ENCODE data around the gene CYBA. TPM values are rescaled to one million over a fixed set of nuclear protein-coding genes. Genes with fewer than 3 reads are reported as not detected.

CYBA gene
- total RNA-seq, 2 experiments from 2014 or later = 461 to 494 TPM

- peaks cover 32% of the 10 kb centered on the region for H3K4me1 Mint-ChIP-seq
- DNase-seq (peak; percentile 75), ATAC-seq (peak; percentile 32)
- H3K9me3 Mint-ChIP-seq (ENCODE audit: low read depth) = no peaks in the 10 kb centered on the region
- H3K4me3 Mint-ChIP-seq = peak overlapping the region; percentile 70
- CTCF ChIA-PET = interaction anchor here (0.8 to 2.6 kb wide), 14 partner anchors 8 to 147 kb away, joined by 3 to 15 read pairs (median 3); partner anchors contain the start of gene ZC3H18
- H3K27me3 Mint-ChIP-seq = peaks cover 23% of the 10 kb centered on the region
- peak overlapping the region; percentile 75 for H3K27ac Mint-ChIP-seq
- H3K36me3 Mint-ChIP-seq = peaks cover 11% of the 10 kb centered on the region
Measured at GRCh38 chr16:88633684-88634140, 17.1 kb downstream of the CYBA start.

GRCh38 chr16:88632587-88632930 lies 18.3 kb downstream of the CYBA start:
- DNase-seq (no peak), ATAC-seq (no peak)
- Mint-ChIP-seq H3K27ac (no peak overlapping the region), H3K9me3 (ENCODE audit: low read depth) (no peaks in the 10 kb centered on the region), H3K36me3 (peaks cover 13% of the 10 kb centered on the region), H3K27me3 (peaks cover 12% of the 10 kb centered on the region), H3K4me1 (peaks cover 27% of the 10 kb centered on the region), H3K4me3 (no peak overlapping the region)
- CTCF ChIA-PET = interaction anchor here (0.9 to 2.6 kb wide), 8 partner anchors 13 to 148 kb away, joined by 3 to 15 read pairs (median 4); partner anchors contain the start of gene ZC3H18

- Mint-ChIP-seq H3K27ac (no peak overlapping the region), H3K4me3 (no peak overlapping the region), H3K36me3 (peaks cover 15% of the 10 kb centered on the region), H3K27me3 (peaks cover 7% of the 10 kb centered on the region), H3K9me3 (ENCODE audit: low read depth) (no peaks in the 10 kb centered on the region), H3K4me1 (peaks cover 22% of the 10 kb centered on the region)
- CTCF ChIA-PET = interaction anchor here (1.5 to 2.6 kb wide), 5 partner anchors 12 to 106 kb away, joined by 3 to 15 read pairs (median 4); no protein-coding TSS in a partner anchor
- ATAC-seq (no peak), DNase-seq (no peak)
Measured at GRCh38 chr16:88631920-88632586, 18.8 kb downstream of the CYBA start.

- H3K36me3 Mint-ChIP-seq = peaks cover 15% of the 10 kb centered on the region
- no peak for DNase-seq
- no peak overlapping the region for H3K4me3 Mint-ChIP-seq
- H3K27ac Mint-ChIP-seq = no peak overlapping the region
- H3K27me3 Mint-ChIP-seq = peaks cover 5% of the 10 kb centered on the region
- ATAC-seq = no peak
- CTCF ChIA-PET = interaction anchor here (1.5 to 2.6 kb wide), 2 partner anchors 12 to 70 kb away, joined by 3 to 15 read pairs; no protein-coding TSS in a partner anchor
- H3K9me3 Mint-ChIP-seq (ENCODE audit: low read depth) = no peaks in the 10 kb centered on the region
- H3K4me1 Mint-ChIP-seq = peaks cover 19% of the 10 kb centered on the region
Measured at GRCh38 chr16:88631384-88631783, 19.5 kb downstream of the CYBA start.

GRCh38 chr16:88630941-88631340 lies 19.9 kb downstream of the CYBA start:
- H3K36me3 Mint-ChIP-seq = peaks cover 17% of the 10 kb centered on the region
- H3K27me3 Mint-ChIP-seq = peaks cover under 1% of the 10 kb centered on the region
- H3K4me3 Mint-ChIP-seq = no peak overlapping the region

GRCh38 chr16:88630433-88630832 lies 20.4 kb downstream of the CYBA start:
- H3K27ac Mint-ChIP-seq = no peak overlapping the region
- no peak for DNase-seq

More at GRCh38 chr16:88630941-88631340, 19.9 kb downstream of the CYBA start:
- no peak for DNase-seq
- no peak overlapping the region for H3K27ac Mint-ChIP-seq
- CTCF ChIA-PET = interaction anchor here (1.5 kb wide), 1 partner anchor 71 kb away, joined by 3 read pairs; no protein-coding TSS in a partner anchor
- no peaks in the 10 kb centered on the region for H3K9me3 Mint-ChIP-seq (ENCODE audit: low read depth)
- H3K4me1 Mint-ChIP-seq = peaks cover 15% of the 10 kb centered on the region
- ATAC-seq = no peak

GRCh38 chr16:88629835-88630234 lies 21.0 kb downstream of the CYBA start:
- ATAC-seq = no peak
- Mint-ChIP-seq H3K27me3 (no peaks in the 10 kb centered on the region), H3K36me3 (peaks cover 17% of the 10 kb centered on the region), H3K4me1 (peaks cover 14% of the 10 kb centered on the region), H3K27ac (peak overlapping the region; percentile 38), H3K9me3 (ENCODE audit: low read depth) (no peaks in the 10 kb centered on the region), H3K4me3 (no peak overlapping the region)
- no peak for DNase-seq
- CTCF ChIA-PET = interaction anchor here (1.6 kb wide), 1 partner anchor 10 kb away, joined by 4 read pairs; no protein-coding TSS in a partner anchor

More at GRCh38 chr16:88630433-88630832, 20.4 kb downstream of the CYBA start:
- Mint-ChIP-seq H3K9me3 (ENCODE audit: low read depth) (no peaks in the 10 kb centered on the region), H3K4me1 (peaks cover 14% of the 10 kb centered on the region), H3K4me3 (no peak overlapping the region), H3K27me3 (no peaks in the 10 kb centered on the region), H3K36me3 (peaks cover 17% of the 10 kb centered on the region)
- CTCF ChIA-PET = interaction anchor here (1.5 kb wide), 1 partner anchor 71 kb away, joined by 3 read pairs; no protein-coding TSS in a partner anchor
- ATAC-seq = no peak

GRCh38 chr16:88628512-88628974 lies 22.3 kb downstream of the CYBA start:
- ATAC-seq (no peak), DNase-seq (no peak)
- Mint-ChIP-seq H3K4me3 (no peak overlapping the region), H3K27me3 (no peaks in the 10 kb centered on the region), H3K36me3 (peaks cover 20% of the 10 kb centered on the region), H3K27ac (no peak overlapping the region), H3K9me3 (ENCODE audit: low read depth) (no peaks in the 10 kb centered on the region), H3K4me1 (peaks cover 18% of the 10 kb centered on the region)
- CTCF ChIA-PET = interaction anchor here (1.6 kb wide), 1 partner anchor 9 kb away, joined by 4 read pairs; no protein-coding TSS in a partner anchor

GRCh38 chr16:88627531-88628411 lies 23.1 kb downstream of the CYBA start:
- Mint-ChIP-seq H3K27me3 (no peaks in the 10 kb centered on the region), H3K27ac (no peak overlapping the region), H3K9me3 (ENCODE audit: low read depth) (no peaks in the 10 kb centered on the region), H3K36me3 (peaks cover 26% of the 10 kb centered on the region), H3K4me3 (no peak overlapping the region), H3K4me1 (peaks cover 15% of the 10 kb centered on the region)
- no peak for DNase-seq
- ATAC-seq = no peak
- CTCF ChIA-PET = no interaction called here

- CTCF ChIA-PET = interaction anchor here (0.9 kb wide), 1 partner anchor 10 kb away, joined by 3 read pairs; no protein-coding TSS in a partner anchor
- Mint-ChIP-seq H3K4me3 (no peak overlapping the region), H3K36me3 (peaks cover 27% of the 10 kb centered on the region), H3K9me3 (ENCODE audit: low read depth) (no peaks in the 10 kb centered on the region), H3K4me1 (peaks cover 16% of the 10 kb centered on the region), H3K27ac (no peak overlapping the region), H3K27me3 (no peaks in the 10 kb centered on the region)
- ATAC-seq = no peak
- no peak for DNase-seq
Measured at GRCh38 chr16:88626646-88627045, 24.2 kb downstream of the CYBA start.

- CTCF ChIA-PET = interaction anchor here (1.6 kb wide), 1 partner anchor 8 kb away, joined by 3 read pairs; no protein-coding TSS in a partner anchor
- DNase-seq = peak; percentile 55
- Mint-ChIP-seq H3K27me3 (no peaks in the 10 kb centered on the region), H3K4me1 (peaks cover 25% of the 10 kb centered on the region), H3K27ac (no peak overlapping the region), H3K9me3 (ENCODE audit: low read depth) (no peaks in the 10 kb centered on the region), H3K36me3 (peaks cover 24% of the 10 kb centered on the region), H3K4me3 (no peak overlapping the region)
- ATAC-seq = peak; percentile 28
Measured at GRCh38 chr16:88624977-88625576, 25.8 kb downstream of the CYBA start.

- Mint-ChIP-seq H3K4me3 (no peak overlapping the region), H3K4me1 (peaks cover 31% of the 10 kb centered on the region), H3K9me3 (ENCODE audit: low read depth) (no peaks in the 10 kb centered on the region), H3K27ac (peak overlapping the region; percentile 11), H3K36me3 (peaks cover 27% of the 10 kb centered on the region), H3K27me3 (no peaks in the 10 kb centered on the region)
- DNase-seq (no peak), ATAC-seq (no peak)
- CTCF ChIA-PET = interaction anchor here (1.6 kb wide), 1 partner anchor 9 kb away, joined by 3 read pairs; no protein-coding TSS in a partner anchor
Measured at GRCh38 chr16:88624481-88624880, 26.4 kb downstream of the CYBA start.

- no peaks in the 10 kb centered on the region for H3K9me3 Mint-ChIP-seq (ENCODE audit: low read depth)
- peaks cover 28% of the 10 kb centered on the region for H3K36me3 Mint-ChIP-seq
- DNase-seq (no peak), ATAC-seq (no peak)
- H3K27ac Mint-ChIP-seq = no peak overlapping the region
- CTCF ChIA-PET = no interaction called here
- peaks cover 38% of the 10 kb centered on the region for H3K4me1 Mint-ChIP-seq
- no peaks in the 10 kb centered on the region for H3K27me3 Mint-ChIP-seq
- H3K4me3 Mint-ChIP-seq = no peak overlapping the region
Measured at GRCh38 chr16:88623858-88624257, 27.0 kb downstream of the CYBA start.

Data from activated CD8-positive, alpha-beta memory T cell treated with anti-CD3 and anti-CD28 coated beads, Interleukin-2, amount 10 ng/mL, durations not matched to agents 7 days and 5 days (primary cell).